ENCODE measurements around the gene RIPK4. TPM values are rescaled to one million over a fixed set of nuclear protein-coding genes. Genes with fewer than 3 reads are reported as not detected.

The RIPK4 gene
- total RNA-seq, 1 donor from 2014 or later = 1.8 TPM

DNA sequence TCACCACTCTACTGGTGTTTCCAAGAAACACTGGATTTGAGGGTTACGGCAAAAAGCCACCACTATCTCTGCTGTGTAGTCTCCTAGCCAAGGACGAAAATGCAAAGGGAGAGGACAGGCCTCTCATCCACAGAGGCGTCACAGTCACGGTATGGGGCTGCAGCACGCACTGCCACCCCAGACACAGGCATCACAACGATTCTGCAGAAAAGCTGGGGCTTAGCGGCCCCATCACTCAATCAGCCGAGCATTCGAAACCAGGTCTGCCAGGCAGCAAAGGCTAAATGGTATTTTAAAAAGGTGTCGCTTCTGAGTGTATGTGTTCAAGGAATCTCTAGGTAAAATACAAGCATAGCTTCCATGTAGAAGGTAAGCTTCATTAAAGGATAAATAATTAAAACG, 1.4 kb downstream of the RIPK4 start:
- Histone ChIP-seq H3K36me3 (ENCODE audit: insufficient read depth, low read length) (no peaks in the 10 kb centered on the region), H3K27ac (ENCODE audit: low read depth, low read length) (no peak overlapping the region), H3K79me2 (ENCODE audit: insufficient read depth, low read length) (peaks cover 3% of the 10 kb centered on the region), H2AFZ (ENCODE audit: low read depth, low read length) (no peak overlapping the region), H3K27me3 (ENCODE audit: insufficient read depth, low read length) (peaks cover 37% of the 10 kb centered on the region), H3K4me1 (ENCODE audit: insufficient read depth, low read length) (peaks cover 36% of the 10 kb centered on the region), H3K4me2 (ENCODE audit: low read length) (peak overlapping the region; percentile 88), H3K9me3 (ENCODE audit: insufficient read depth, low read depth, low read length) (no peaks in the 10 kb centered on the region), H4K20me1 (ENCODE audit: insufficient read depth, low read length) (peaks cover 3% of the 10 kb centered on the region), H3K9ac (ENCODE audit: low read length) (peak overlapping the region; percentile 70), H3K4me3 (ENCODE audit: insufficient read depth, low read depth, low read length) (peak overlapping the region; percentile 53)
- H3K4me1 Mint-ChIP-seq (ENCODE audit: low read depth, unreplicated experiment) = peaks cover 20% of the 10 kb centered on the region
- FAIRE-seq = no peak
- H3K27ac Mint-ChIP-seq (ENCODE audit: unreplicated experiment) = peak overlapping the region; percentile 26
- H3K9me3 Mint-ChIP-seq (ENCODE audit: unreplicated experiment) = peaks cover 12% of the 10 kb centered on the region
- H3K36me3 Mint-ChIP-seq (ENCODE audit: low read depth, unreplicated experiment) = peaks cover 3% of the 10 kb centered on the region
- H3K4me3 Mint-ChIP-seq (ENCODE audit: unreplicated experiment) = peak overlapping the region; percentile 9
- H3K27me3 Mint-ChIP-seq (ENCODE audit: low read depth, unreplicated experiment) = peaks cover 62% of the 10 kb centered on the region
- no peak for DNase-seq (ENCODE audit: low read depth)
- no peak for TF ChIP-seq CTCF (IDR thresholded peaks at IDR 0.05; ENCODE audit: insufficient read depth, low read depth, low read length)
- no peak for TF ChIP-seq EZH2 (IDR thresholded peaks at IDR 0.05; ENCODE audit: insufficient read depth, low read length)

DNA sequence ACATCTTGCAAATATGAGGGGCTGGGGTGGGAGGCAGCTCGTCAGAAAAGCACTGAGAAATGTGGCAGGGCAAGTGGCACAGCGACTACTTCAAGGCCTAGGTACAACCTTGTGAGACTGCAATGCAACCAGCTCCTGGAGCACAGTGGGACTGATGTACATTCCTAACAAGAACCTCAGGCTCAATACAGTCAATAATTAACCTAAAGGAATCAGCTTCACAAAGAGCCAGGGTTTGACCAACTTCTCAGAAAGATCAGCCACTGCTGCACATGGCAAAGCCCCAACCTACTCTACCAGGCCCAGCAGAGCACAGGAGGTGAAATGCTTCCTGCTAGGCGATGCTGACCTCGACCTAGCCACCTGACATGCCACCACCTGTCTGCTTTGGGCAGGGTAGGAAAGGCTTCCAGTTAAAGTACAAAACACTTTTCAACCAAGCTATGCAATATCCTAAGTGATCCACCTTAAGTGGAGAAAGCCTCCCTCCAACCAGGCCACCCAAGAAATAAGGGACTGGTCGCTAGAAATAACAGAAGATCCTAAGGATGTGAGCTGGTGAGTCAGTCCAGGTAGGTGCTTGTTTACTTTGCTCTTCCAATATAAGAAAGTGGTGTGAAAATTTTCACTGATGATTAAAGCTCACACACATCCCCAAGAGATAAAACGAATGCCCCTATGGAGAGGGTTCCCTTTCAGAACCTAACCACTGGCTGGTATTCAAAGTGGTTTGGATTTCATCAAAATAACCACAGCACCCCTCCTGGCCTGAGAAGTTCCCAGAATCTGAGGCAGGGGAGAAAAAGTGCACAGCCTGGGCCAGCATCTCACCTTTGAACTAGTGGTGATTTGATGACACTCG, 2.1 kb downstream of the RIPK4 start:
- Histone ChIP-seq H3K9ac (ENCODE audit: low read length) (no peak overlapping the region), H3K27me3 (ENCODE audit: insufficient read depth, low read length) (peaks cover 32% of the 10 kb centered on the region), H4K20me1 (ENCODE audit: insufficient read depth, low read length) (peaks cover 3% of the 10 kb centered on the region), H3K79me2 (ENCODE audit: insufficient read depth, low read length) (peaks cover 3% of the 10 kb centered on the region), H2AFZ (ENCODE audit: low read depth, low read length) (no peak overlapping the region), H3K27ac (ENCODE audit: low read depth, low read length) (no peak overlapping the region), H3K4me3 (ENCODE audit: insufficient read depth, low read depth, low read length) (no peak overlapping the region), H3K36me3 (ENCODE audit: insufficient read depth, low read length) (no peaks in the 10 kb centered on the region), H3K4me1 (ENCODE audit: insufficient read depth, low read length) (peaks cover 36% of the 10 kb centered on the region), H3K9me3 (ENCODE audit: insufficient read depth, low read depth, low read length) (no peaks in the 10 kb centered on the region), H3K4me2 (ENCODE audit: low read length) (peak overlapping the region; percentile 88)
- Mint-ChIP-seq H3K4me3 (ENCODE audit: unreplicated experiment) (peak overlapping the region; percentile 8), H3K9me3 (ENCODE audit: unreplicated experiment) (peaks cover 12% of the 10 kb centered on the region), H3K27me3 (ENCODE audit: low read depth, unreplicated experiment) (peaks cover 60% of the 10 kb centered on the region), H3K4me1 (ENCODE audit: low read depth, unreplicated experiment) (peaks cover 20% of the 10 kb centered on the region), H3K36me3 (ENCODE audit: low read depth, unreplicated experiment) (peaks cover 3% of the 10 kb centered on the region), H3K27ac (ENCODE audit: unreplicated experiment) (no peak overlapping the region)
- no peak for DNase-seq (ENCODE audit: low read depth)
- FAIRE-seq = no peak
- TF ChIP-seq CTCF (IDR thresholded peaks at IDR 0.05; ENCODE audit: insufficient read depth, low read depth, low read length) = no peak
- TF ChIP-seq EZH2 (IDR thresholded peaks at IDR 0.05; ENCODE audit: insufficient read depth, low read length) = no peak

DNA sequence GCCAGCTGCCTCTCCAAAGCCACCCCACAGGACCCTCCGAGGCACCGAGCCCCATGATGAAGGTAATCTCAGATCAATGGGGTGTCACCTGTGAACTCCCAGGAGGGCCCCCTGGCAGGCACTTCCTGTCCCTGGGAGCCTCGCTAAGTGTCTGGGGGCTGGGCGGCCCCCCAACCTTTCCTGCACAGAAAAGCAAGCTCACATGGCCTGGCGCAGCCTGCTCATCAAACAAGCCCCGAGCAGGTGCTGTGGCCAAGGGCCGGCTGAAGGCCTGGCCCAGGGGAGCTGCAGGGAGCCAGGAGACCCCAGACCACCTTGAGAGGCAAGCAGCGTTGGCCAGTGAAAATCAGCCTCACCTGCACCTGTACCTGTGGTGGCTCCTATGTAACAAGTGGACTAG, 2.9 kb downstream of the RIPK4 start:
- Histone ChIP-seq H3K9me3 (ENCODE audit: insufficient read depth, low read depth, low read length) (no peaks in the 10 kb centered on the region), H3K4me2 (ENCODE audit: low read length) (no peak overlapping the region), H3K9ac (ENCODE audit: low read length) (no peak overlapping the region), H2AFZ (ENCODE audit: low read depth, low read length) (no peak overlapping the region), H3K27me3 (ENCODE audit: insufficient read depth, low read length) (peaks cover 29% of the 10 kb centered on the region), H3K79me2 (ENCODE audit: insufficient read depth, low read length) (peaks cover 3% of the 10 kb centered on the region), H3K4me3 (ENCODE audit: insufficient read depth, low read depth, low read length) (no peak overlapping the region), H3K27ac (ENCODE audit: low read depth, low read length) (no peak overlapping the region), H4K20me1 (ENCODE audit: insufficient read depth, low read length) (peaks cover 3% of the 10 kb centered on the region), H3K36me3 (ENCODE audit: insufficient read depth, low read length) (no peaks in the 10 kb centered on the region), H3K4me1 (ENCODE audit: insufficient read depth, low read length) (peaks cover 35% of the 10 kb centered on the region)
- H3K9me3 Mint-ChIP-seq (ENCODE audit: unreplicated experiment) = peaks cover 12% of the 10 kb centered on the region
- no peak for FAIRE-seq
- H3K4me3 Mint-ChIP-seq (ENCODE audit: unreplicated experiment) = no peak overlapping the region
- TF ChIP-seq CTCF (IDR thresholded peaks at IDR 0.05; ENCODE audit: insufficient read depth, low read depth, low read length) = no peak
- TF ChIP-seq EZH2 (IDR thresholded peaks at IDR 0.05; ENCODE audit: insufficient read depth, low read length) = no peak
- H3K4me1 Mint-ChIP-seq (ENCODE audit: low read depth, unreplicated experiment) = peaks cover 20% of the 10 kb centered on the region
- no peak overlapping the region for H3K27ac Mint-ChIP-seq (ENCODE audit: unreplicated experiment)
- DNase-seq (ENCODE audit: low read depth) = no peak
- peaks cover 3% of the 10 kb centered on the region for H3K36me3 Mint-ChIP-seq (ENCODE audit: low read depth, unreplicated experiment)
- H3K27me3 Mint-ChIP-seq (ENCODE audit: low read depth, unreplicated experiment) = peaks cover 56% of the 10 kb centered on the region
